HS-5 (cell line): ENCODE data around the gene KIAA1217.
"Not testable (repeated sequence)": the region's sequence is repeated elsewhere in the genome, so short reads cannot be mapped to it uniquely, and the experiment has no call there.

Experiments
- DNase-seq: peaks from one replicate; pipeline ENCODE4 v3.0.0-alpha.2; 2012; ENCODE audit warnings: low read depth

The KIAA1217 gene

DNA sequence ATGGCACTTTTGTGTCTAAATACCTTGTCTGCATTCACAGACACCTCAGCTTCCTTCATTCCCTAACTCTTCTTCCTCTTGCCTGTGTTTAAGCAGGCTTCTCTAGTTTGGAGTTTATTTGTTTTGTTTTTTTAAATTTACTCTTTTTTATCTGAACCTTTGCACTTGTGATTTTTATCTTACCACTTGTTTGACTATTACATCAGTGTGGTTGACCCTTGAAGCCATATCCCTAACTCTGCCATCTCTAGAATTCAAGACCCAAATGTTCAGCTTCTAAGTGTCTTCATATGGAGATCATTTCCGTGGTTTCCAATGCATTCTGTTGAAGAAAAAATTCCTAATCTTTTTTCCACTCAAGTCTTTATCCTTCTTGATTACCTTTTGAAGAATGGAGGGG is 233.3 kb downstream of the KIAA1217 start:
- DNase-seq, result no peak

DNA sequence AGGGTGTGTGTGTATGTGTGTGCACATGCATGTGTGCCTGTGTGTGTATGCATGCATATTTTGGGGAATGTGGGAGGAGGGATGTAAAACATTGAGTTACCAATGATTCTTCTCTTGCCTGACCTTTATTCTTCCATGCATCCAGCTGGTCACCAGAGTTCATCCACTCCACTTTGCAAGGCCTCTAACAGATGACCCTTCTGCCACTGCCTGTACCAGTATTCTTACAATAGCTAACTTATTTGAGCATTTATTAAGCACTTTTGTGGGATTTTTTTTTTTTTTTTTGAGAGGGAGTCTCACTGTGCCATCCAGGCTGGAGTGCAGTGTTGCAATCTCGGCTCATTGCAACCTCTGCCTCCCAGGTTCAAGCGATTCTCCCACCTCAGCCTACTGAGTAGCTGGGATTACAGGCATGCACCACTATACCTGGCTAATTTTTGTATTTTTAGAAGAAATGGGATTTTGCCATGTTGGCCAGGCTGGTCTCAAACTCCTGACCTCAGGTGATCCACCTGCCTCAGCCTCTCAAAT is 233.8 kb downstream of the KIAA1217 start:
- not testable (repeated sequence) for DNase-seq

DNA sequence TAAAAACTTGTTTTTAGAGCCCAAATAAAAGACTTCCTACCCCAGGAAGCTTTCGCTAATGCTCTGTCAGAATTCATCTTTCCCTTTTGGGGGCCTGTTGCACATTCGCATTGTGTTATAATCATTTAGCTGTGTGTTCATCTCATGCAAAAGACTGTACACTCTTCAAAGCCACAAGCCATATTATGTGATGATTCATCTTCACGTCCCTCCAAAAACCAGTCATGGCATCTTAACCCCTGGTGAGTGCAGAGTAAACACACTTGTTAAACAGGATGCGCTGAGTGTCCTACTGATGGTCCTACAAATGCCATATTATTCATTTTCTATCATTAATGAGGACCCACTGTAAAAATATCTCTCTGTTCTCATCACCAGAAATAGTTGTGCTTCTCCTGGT is 235.4 kb downstream of the KIAA1217 start:
- peak; percentile 50 for DNase-seq

DNA sequence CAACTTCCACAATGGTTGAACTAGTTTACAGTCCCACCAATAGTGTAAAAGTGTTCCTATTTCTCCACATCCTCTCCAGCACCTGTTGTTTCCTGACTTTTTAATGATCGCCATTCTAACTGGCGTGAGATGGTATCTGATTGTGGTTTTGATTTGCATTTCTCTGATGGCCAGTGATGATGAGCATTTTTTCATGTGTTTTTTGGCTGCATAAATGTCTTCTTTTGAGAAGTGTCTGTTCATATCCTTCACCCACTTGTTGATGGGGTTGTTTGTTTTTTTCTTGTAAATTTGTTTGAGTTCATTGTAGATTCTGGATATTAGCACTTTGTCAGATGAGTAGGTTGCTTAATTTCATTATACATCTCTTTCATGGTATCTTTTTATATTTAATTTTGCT is 237.0 kb downstream of the KIAA1217 start:
- DNase-seq, result not testable (repeated sequence)

- DNase-seq, result no peak
Measured at GRCh38 chr10:24446739-24447138, 237.8 kb downstream of the KIAA1217 start.

DNA sequence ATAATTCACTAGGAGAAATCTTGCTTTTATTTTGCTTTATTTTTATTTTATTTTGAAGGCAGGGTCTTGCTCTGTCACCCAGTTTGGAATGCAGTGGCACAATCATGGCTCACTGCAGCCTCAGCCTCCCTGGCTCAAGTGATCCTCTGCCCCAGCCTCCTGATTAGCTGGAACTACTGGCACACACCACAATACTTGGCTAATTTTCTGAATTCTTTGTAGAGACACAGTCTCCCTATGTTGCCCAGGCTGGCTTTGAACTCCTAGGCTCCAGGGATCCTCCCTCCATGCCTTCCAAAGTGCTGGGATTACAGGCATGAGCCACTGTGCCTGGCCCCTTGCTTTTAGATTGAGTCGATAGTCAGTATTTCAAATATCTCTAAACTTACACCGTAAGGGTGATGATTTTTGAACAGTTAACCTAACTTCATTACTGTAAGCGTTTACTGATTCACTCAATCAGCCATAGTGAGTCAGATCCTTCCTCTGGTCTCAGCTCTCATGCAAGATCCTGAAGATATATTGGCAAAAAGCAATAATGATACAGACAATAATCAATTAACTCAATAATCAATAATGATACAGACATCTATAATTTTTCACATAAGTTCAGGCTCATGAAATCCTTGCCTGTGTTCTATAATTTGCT is 239.5 kb downstream of the KIAA1217 start:
- DNase-seq, result no peak

DNA sequence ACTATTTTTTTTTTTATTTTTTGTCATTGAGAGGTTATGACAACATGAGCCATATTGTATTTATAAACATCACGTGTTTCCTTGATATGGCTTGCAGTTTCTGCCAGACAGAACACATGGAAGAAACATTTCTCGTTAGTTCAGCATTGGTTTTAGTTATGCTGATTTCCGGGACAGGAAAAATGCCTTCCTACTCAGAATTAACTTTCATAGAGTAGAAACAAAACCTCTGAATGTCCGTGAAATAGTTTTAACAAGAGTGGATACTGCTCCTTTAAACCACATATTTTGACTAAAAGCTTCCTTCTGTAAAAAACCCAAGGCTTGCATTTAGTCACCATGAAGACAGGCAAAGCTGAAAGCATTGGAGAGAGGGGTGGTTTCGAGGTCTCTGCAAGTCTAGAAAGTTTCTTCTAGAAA is 240.4 kb downstream of the KIAA1217 start:
- DNase-seq, result no peak

DNA sequence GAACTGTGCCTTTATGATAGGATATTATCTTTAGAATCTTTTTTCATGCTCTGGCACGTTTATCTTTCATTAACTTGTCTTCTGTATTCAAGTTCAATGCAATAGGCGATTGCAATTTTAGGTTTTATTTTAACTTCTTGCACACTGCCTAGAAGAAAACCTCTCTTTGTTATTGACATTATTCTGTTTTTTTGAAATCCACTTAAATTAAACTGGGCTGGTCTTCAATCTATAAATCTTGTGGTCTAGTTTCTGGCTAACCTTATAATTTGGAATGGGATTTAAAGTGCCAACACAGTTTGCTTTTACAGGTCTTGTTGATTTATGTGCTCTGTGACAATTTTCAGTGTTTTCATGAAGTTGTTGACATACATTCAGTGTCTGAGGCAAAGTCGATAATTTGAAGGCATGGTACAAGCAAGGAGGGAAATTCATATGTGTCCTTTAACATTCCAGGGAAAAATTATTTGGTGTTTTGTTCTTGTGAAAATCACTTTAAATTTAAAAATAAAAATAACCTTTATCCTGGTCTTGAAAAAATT is 240.9 kb downstream of the KIAA1217 start:
- no peak for DNase-seq

GRCh38 chr10:24451325-24451820 is 242.4 kb downstream of the KIAA1217 start:
- no peak for DNase-seq

DNA sequence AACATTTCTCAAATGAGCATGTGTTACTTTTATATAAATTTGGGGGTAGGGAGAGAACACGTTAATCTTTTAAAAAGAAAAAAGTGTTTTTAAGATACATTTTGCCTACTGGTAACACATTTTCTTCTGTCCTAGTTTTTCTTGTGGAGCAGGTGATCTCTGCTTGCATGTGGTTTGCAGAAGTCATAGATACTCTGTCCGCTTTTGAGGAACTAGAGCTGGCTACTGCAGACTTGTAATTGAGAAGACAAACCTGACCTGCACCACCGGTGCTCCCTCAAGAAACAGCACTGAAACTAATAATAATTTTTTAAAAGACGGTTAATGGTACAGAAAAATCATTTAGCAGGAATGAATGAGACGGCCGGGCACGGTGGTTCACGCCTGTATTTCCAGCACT is 243.1 kb downstream of the KIAA1217 start:
- DNase-seq, result no peak

DNA sequence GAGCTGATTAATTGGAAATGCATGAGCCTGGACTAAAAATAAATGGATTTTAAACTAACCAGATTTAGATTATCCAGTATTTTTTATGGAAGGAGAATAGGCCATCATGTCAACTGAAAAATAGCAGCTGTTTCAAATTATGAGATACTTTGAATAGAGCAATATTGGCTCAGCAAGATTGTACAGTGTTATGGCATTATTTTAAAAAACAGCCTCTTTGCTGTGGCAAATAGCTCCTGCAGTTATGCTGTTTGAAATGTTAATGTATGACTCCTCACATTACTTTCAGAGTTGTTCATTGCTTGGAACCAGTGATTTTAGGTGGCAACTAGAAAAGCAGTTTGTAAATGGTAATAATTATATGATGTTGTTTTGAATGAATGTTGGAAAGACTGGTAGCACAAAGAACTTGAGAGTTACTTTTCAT is 244.5 kb downstream of the KIAA1217 start:
- DNase-seq, result no peak

GRCh38 chr10:24453973-24454372 is 245.0 kb downstream of the KIAA1217 start:
- no peak for DNase-seq

- DNase-seq, result no peak
Measured at GRCh38 chr10:24455447-24455846, 246.5 kb downstream of the KIAA1217 start.

DNA sequence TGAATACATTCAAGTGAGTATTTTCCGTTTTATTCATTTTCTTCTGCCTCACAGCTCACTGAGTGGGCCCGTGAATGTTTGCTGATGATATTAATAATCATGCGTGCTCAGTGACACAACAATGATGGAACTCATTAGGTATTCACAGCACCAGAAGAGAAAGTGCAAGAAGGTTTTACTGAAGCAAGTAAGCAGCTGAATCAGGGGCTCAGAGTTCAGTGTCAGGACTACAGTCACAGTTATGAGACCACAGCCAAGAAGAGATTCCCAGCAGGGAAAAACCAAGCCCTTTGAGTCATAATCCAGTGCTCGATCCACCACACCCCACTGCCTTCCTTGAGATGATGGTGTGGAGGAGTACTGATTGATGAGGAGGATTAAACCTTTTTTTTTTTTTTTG is 247.4 kb downstream of the KIAA1217 start:
- DNase-seq, result no peak

DNA sequence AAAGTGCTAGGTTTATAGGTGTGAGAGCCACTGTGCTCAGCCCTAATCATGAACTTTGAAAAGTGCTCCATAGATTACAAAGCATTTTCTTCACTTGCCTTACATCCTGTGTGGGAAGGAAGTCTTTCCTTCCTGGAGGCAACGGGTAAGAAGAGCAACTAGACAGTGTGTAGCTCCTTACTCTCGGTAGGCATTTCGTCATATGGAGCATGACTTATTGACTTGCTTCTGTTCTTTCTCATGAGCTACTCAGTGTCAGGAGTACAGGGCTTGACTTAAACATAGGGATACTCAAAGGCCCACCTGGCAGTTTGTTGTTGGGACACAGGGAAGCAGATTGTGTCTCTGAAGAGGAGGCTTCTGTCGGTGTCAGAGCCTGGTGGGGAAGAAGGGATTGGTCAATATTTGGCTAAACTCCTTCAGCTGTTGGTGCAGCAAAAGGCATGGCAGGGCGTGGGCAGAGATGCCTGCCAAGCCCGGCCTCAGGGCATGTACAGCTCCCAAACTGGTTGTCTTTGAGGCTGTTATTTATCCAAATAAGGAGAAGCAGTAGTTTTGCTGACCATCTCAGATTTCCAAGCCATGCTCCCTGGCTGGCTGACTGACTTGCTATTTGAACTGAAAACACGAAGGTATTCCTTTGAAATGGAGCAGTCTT is 248.9 kb downstream of the KIAA1217 start:
- no peak for DNase-seq

DNA sequence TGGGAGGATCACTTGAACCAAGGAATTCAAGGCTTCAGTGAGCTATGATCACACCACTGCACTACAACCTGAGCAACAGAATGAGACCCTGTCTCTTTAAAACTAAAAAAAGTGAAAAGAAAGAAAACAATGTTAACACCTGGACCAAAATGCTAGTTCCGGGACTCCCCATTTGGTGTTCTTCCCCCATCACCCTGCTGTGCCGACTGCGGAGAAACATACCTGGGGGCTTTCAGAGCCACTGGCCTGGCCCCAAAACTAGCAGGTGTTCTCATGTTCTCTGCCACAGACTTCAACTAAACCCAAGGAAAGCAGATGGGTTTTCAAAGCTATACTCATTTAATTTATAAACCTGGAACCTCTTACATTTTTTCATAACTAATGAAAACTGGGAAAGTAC is 250.9 kb downstream of the KIAA1217 start:
- no peak for DNase-seq

- DNase-seq, result no peak
Measured at GRCh38 chr10:24462291-24462813, 253.4 kb downstream of the KIAA1217 start.

DNA sequence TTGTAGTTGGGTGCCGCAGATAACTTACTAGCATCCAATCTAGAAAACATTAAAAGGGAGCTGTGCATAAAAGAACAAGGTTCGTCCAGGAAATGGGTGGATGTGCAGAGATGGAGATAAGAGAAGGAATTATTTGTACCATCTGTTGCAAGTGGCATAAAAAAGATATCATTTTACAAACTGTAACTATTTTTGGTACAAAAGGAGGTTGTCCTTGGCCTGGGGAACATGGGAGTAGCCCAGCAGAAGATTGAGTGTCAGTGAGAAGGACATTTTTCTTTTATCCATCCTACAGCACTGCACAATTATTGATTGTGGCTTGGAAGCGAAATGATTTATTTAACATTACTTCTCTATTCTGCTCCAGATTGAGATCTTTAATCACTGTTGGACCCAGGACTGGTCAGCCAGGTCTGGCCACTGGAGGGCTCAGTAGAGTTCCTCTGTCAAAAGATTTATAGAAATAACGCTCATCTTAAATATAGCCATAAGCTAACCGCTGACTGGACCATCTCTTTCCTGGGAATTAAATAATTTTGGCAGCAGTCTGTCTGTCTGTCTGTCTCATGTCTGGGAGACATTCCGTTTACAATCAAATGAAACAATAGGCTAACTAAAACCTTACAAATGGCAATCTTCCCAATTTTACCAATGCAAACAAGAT is 254.1 kb downstream of the KIAA1217 start:
- no peak for DNase-seq

- DNase-seq, result peak; percentile 68
Measured at GRCh38 chr10:24463611-24464426, 254.9 kb downstream of the KIAA1217 start.

DNA sequence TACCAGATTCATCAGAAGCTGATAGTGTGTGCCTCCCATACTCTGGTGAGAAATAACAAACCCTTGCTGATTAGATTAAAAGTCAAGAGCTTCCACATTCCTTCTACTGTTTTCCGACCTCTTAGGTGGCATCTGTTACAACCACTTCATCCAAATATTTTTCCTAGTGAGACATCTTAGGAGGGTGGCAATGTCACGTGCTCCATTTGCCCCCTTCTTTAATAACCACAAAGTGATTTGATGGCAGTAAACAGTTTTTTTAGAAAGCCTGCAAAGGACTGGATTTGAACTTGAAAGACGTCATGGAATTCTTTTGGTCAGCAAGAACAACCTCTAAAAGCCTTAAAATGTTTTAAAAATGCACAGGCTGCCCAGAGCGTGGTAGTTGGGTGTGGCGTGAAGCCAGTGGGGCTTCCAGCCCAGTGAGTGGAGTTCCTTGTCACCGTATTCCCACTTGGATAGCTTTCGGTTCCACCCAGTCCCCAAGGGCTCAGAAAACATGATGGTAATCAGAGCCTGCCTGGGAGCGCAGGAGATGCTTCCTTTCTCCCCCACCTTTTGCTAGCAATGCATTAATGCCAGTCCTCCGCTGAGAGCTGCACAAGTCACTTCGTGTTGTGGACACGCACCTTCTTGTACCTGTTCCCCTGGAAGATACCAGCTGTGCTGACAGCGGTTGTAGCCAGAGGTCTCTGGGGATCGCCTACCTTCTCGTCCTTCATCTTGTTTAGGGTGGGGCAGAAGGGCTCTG is 256.4 kb downstream of the KIAA1217 start:
- no peak for DNase-seq
